Astrocyte (in vitro differentiated cells and primary cell): ENCODE measurements around the gene PIK3CD. TPM values are rescaled to one million over a fixed set of nuclear protein-coding genes. Genes with fewer than 3 reads are reported as not detected.

ENCODE experiments used
- DNase-seq: peaks from one replicate; pipeline ENCODE4 v3.0.0-alpha.2; 2010; ENCODE audit warnings: low read depth
- FAIRE-seq: peaks from 2 replicates; lab custom pipeline; 2011; peaks lifted over from hg19 to GRCh38; lab: Jason Lieb, UNC
- H2AFZ ChIP-seq: 2 replicates; pipeline ENCODE4 v1.6.0; 2012; ENCODE audit warnings: low read depth, low read length, inconsistent platforms
- H3K27ac ChIP-seq: 2 replicates; pipeline ENCODE4 v1.5.1; 2011; ENCODE audit warnings: low read depth, low read length, inconsistent platforms
- H3K27me3 ChIP-seq: 2 replicates; pipeline ENCODE4 v1.6.0; 2011; ENCODE audit warnings: low read length, inconsistent platforms; ENCODE audit not compliant: insufficient read depth
- H3K36me3 ChIP-seq: 2 replicates; pipeline ENCODE4 v1.5.1; 2011; ENCODE audit warnings: low read length, inconsistent platforms; ENCODE audit not compliant: insufficient read depth
- H3K4me1 ChIP-seq: 2 replicates; pipeline ENCODE4 v1.5.1; 2011; ENCODE audit warnings: low read length, inconsistent platforms; ENCODE audit not compliant: insufficient read depth
- H3K4me2 ChIP-seq: 2 replicates; pipeline ENCODE4 v1.6.0; 2012; ENCODE audit warnings: low read length, inconsistent platforms
- H3K4me3 ChIP-seq: 2 replicates; pipeline ENCODE4 v1.5.1; 2011; ENCODE audit warnings: low read depth, mild to moderate bottlenecking, low read length, inconsistent platforms; ENCODE audit not compliant: insufficient read depth
- H3K79me2 ChIP-seq: 2 replicates; pipeline ENCODE4 v1.6.0; 2012; ENCODE audit warnings: mild to moderate bottlenecking, low read length, inconsistent platforms; ENCODE audit not compliant: insufficient read depth
- H3K9ac ChIP-seq: 2 replicates; pipeline ENCODE4 v1.6.0; 2012; ENCODE audit warnings: mild to moderate bottlenecking, low read length, inconsistent platforms
- H3K9me3 ChIP-seq: 2 replicates; pipeline ENCODE4 v1.5.1; 2012; ENCODE audit warnings: low read depth, mild to moderate bottlenecking, low read length, inconsistent platforms; ENCODE audit not compliant: insufficient read depth
- H4K20me1 ChIP-seq: 2 replicates; pipeline ENCODE4 v1.6.0; 2012; ENCODE audit warnings: low read length, inconsistent platforms; ENCODE audit not compliant: insufficient read depth
- H3K27ac Mint-ChIP-seq: one replicate; pipeline ENCODE4 v1.8.0; 2021; ENCODE audit warnings: mild to moderate bottlenecking, mixed read lengths; ENCODE audit not compliant: unreplicated experiment
- H3K27me3 Mint-ChIP-seq: one replicate; pipeline ENCODE4 v1.8.0; 2021; ENCODE audit warnings: low read depth, mixed read lengths; ENCODE audit not compliant: unreplicated experiment
- H3K36me3 Mint-ChIP-seq: one replicate; pipeline ENCODE4 v1.8.0; 2021; ENCODE audit warnings: low read depth, mixed read lengths; ENCODE audit not compliant: unreplicated experiment
- H3K4me1 Mint-ChIP-seq: one replicate; pipeline ENCODE4 v1.8.0; 2021; ENCODE audit warnings: low read depth, mixed read lengths; ENCODE audit not compliant: unreplicated experiment
- H3K4me3 Mint-ChIP-seq: one replicate; pipeline ENCODE4 v1.8.0; 2021; ENCODE audit warnings: mild to moderate bottlenecking, moderate library complexity, mixed read lengths; ENCODE audit not compliant: unreplicated experiment
- H3K9me3 Mint-ChIP-seq: one replicate; pipeline ENCODE4 v1.8.0; 2021; ENCODE audit warnings: mild to moderate bottlenecking, mixed read lengths; ENCODE audit not compliant: unreplicated experiment
- CTCF ChIP-seq: IDR thresholded peaks from 2 replicates; pipeline ENCODE4 v1.5.1; 2011; ENCODE audit warnings: low read depth, mild to moderate bottlenecking, inconsistent platforms, low read length, moderate library complexity; ENCODE audit not compliant: insufficient read depth
- EZH2 ChIP-seq: IDR thresholded peaks from 2 replicates; pipeline ENCODE4 v1.6.1; 2012; ENCODE audit warnings: mild to moderate bottlenecking, low read length, inconsistent platforms; ENCODE audit not compliant: insufficient read depth
- total RNA-seq: library from RNA; stranded (reverse); gene quantifications from 2 replicates; pipeline ENCODE4 v1.2.1, GENCODE V29; 2021

Gene PIK3CD
- total RNA-seq, 1 donor from 2014 or later = 29.5 TPM

GRCh38 chr1:9736241-9736640 is 84.7 kb downstream of the PIK3CD start:
- no peaks in the 10 kb centered on the region for H3K27me3 ChIP-seq
- no peak overlapping the region for H3K9ac ChIP-seq
- FAIRE-seq = no peak
- Mint-ChIP-seq H3K4me3 (no peak overlapping the region), H3K36me3 (peaks cover 50% of the 10 kb centered on the region), H3K27ac (no peak overlapping the region), H3K4me1 (peaks cover 10% of the 10 kb centered on the region), H3K9me3 (no peaks in the 10 kb centered on the region), H3K27me3 (no peaks in the 10 kb centered on the region)
- H3K4me2 ChIP-seq = no peak overlapping the region
- DNase-seq = no peak
- H3K4me3 ChIP-seq = no peak overlapping the region
- H3K4me1 ChIP-seq = no peaks in the 10 kb centered on the region
- no peaks in the 10 kb centered on the region for H3K79me2 ChIP-seq
- TF ChIP-seq EZH2 (no peak), CTCF (no peak)
- no peaks in the 10 kb centered on the region for H3K9me3 ChIP-seq
- no peak overlapping the region for H2AFZ ChIP-seq
- H3K27ac ChIP-seq = no peak overlapping the region
- peaks cover 35% of the 10 kb centered on the region for H3K36me3 ChIP-seq
- H4K20me1 ChIP-seq = peaks cover 4% of the 10 kb centered on the region

GRCh38 chr1:9737057-9737456 is 85.5 kb downstream of the PIK3CD start:
- no peak for TF ChIP-seq EZH2
- no peaks in the 10 kb centered on the region for H3K27me3 ChIP-seq
- no peak for FAIRE-seq
- Mint-ChIP-seq H3K27me3 (no peaks in the 10 kb centered on the region), H3K27ac (peak overlapping the region; percentile 47), H3K9me3 (no peaks in the 10 kb centered on the region), H3K4me3 (peak overlapping the region; percentile 5), H3K36me3 (peaks cover 47% of the 10 kb centered on the region), H3K4me1 (peaks cover 10% of the 10 kb centered on the region)
- H2AFZ ChIP-seq = no peak overlapping the region
- no peak for DNase-seq
- no peaks in the 10 kb centered on the region for H3K79me2 ChIP-seq
- no peaks in the 10 kb centered on the region for H3K9me3 ChIP-seq
- H3K9ac ChIP-seq = no peak overlapping the region
- no peak overlapping the region for H3K27ac ChIP-seq
- H3K36me3 ChIP-seq = peaks cover 39% of the 10 kb centered on the region
- H3K4me2 ChIP-seq = no peak overlapping the region
- H4K20me1 ChIP-seq = no peaks in the 10 kb centered on the region
- H3K4me3 ChIP-seq = no peak overlapping the region
- no peaks in the 10 kb centered on the region for H3K4me1 ChIP-seq

- H4K20me1 ChIP-seq = no peaks in the 10 kb centered on the region
- no peak for DNase-seq
- H3K9ac ChIP-seq = no peak overlapping the region
- Mint-ChIP-seq H3K27me3 (no peaks in the 10 kb centered on the region), H3K4me3 (no peak overlapping the region), H3K27ac (no peak overlapping the region), H3K9me3 (no peaks in the 10 kb centered on the region), H3K36me3 (peaks cover 44% of the 10 kb centered on the region), H3K4me1 (peaks cover 6% of the 10 kb centered on the region)
- no peak for TF ChIP-seq EZH2
- no peak for TF ChIP-seq CTCF
- no peak overlapping the region for H2AFZ ChIP-seq
- H3K4me3 ChIP-seq = no peak overlapping the region
- no peaks in the 10 kb centered on the region for H3K9me3 ChIP-seq
- FAIRE-seq = no peak
- H3K27me3 ChIP-seq = no peaks in the 10 kb centered on the region
- no peaks in the 10 kb centered on the region for H3K4me1 ChIP-seq
- peaks cover 42% of the 10 kb centered on the region for H3K36me3 ChIP-seq
- no peak overlapping the region for H3K4me2 ChIP-seq
- H3K27ac ChIP-seq = no peak overlapping the region
- H3K79me2 ChIP-seq = no peaks in the 10 kb centered on the region
These were observed 86.1 kb downstream of the PIK3CD start for GRCh38 chr1:9737671-9738070.
